ENCODE data around the gene ANKRD34A.

DNA sequence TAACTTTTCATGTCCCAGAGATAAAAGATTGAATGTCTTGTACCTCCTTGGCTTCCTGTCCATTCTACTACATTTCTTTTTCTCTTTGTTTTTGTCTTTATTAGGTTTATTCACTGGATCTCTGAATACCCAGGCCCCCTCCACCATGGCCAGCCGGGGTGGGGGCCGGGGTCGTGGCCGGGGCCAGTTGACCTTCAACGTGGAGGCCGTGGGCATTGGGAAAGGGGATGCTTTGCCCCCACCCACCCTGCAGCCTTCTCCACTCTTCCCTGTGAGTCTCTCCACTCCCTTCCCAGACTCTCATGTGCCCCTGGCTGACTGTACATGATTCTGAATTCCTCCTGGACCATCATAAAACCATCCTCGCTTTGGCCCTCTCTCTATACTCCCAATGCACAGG, 10.3 kb upstream of the ANKRD34A start:
- TF ChIP-seq, protein P1, sequence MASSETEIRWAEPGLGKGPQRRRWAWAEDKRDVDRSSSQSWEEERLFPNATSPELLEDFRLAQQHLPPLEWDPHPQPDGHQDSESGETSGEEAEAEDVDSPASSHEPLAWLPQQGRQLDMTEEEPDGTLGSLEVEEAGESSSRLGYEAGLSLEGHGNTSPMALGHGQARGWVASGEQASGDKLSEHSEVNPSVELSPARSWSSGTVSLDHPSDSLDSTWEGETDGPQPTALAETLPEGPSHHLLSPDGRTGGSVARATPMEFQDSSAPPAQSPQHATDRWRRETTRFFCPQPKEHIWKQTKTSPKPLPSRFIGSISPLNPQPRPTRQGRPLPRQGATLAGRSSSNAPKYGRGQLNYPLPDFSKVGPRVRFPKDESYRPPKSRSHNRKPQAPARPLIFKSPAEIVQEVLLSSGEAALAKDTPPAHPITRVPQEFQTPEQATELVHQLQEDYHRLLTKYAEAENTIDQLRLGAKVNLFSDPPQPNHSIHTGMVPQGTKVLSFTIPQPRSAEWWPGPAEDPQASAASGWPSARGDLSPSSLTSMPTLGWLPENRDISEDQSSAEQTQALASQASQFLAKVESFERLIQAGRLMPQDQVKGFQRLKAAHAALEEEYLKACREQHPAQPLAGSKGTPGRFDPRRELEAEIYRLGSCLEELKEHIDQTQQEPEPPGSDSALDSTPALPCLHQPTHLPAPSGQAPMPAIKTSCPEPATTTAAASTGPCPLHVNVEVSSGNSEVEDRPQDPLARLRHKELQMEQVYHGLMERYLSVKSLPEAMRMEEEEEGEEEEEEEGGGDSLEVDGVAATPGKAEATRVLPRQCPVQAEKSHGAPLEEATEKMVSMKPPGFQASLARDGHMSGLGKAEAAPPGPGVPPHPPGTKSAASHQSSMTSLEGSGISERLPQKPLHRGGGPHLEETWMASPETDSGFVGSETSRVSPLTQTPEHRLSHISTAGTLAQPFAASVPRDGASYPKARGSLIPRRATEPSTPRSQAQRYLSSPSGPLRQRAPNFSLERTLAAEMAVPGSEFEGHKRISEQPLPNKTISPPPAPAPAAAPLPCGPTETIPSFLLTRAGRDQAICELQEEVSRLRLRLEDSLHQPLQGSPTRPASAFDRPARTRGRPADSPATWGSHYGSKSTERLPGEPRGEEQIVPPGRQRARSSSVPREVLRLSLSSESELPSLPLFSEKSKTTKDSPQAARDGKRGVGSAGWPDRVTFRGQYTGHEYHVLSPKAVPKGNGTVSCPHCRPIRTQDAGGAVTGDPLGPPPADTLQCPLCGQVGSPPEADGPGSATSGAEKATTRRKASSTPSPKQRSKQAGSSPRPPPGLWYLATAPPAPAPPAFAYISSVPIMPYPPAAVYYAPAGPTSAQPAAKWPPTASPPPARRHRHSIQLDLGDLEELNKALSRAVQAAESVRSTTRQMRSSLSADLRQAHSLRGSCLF (CRISPR knock-in tag; IDR thresholded peaks at IDR 0.05; ENCODE audit: borderline replicate concordance): no peak
- TF ChIP-seq EZH2 (conservative IDR thresholded peaks at IDR 0.05; ENCODE audit: low read depth, low read length) (no peak), ZNF768 (CRISPR knock-in tag; IDR thresholded peaks at IDR 0.05) (no peak), SUZ12 (IDR thresholded peaks at IDR 0.05; ENCODE audit: low read depth, low read length) (no peak), RFX3 (CRISPR knock-in tag; IDR thresholded peaks at IDR 0.05) (no peak)
